Heart left ventricle (tissue), 13 donors: ENCODE data around the gene MYCBP2.

Source experiments
- POLR2A ChIP-seq, 2 donors: fragments of 450-650 bp; IDR thresholded peaks; one replicate each; pipeline ENCODE4 v1.6.1; 2017; ENCODE audit warnings: antibody characterized with exemption in 2 of 2, mild to moderate bottlenecking in 2 of 2, moderate library complexity in 2 of 2
- TF ChIP-seq, protein P1 (sequence below), 12 donors: fragments of 200-600 bp; sonication (generic) in 4 of 12; IDR thresholded peaks; one replicate each; pipeline versions ENCODE4 v1.5.0 to v1.8.0; 2018 to 2022; ENCODE audit warnings: antibody characterized with exemption in 12 of 12, mild to moderate bottlenecking in 5 of 12
- donor health status: ischemic (EF 13 %, LVEDD 7.1; RV severe dilation, severe dysfunction).
- donor health status: DM: no; HTN: yes; CAD: no.
- donor health status: DM: no; HTN: no; CAD: no.
- donor health status: ischemic (EF 25% LVEDD 6.9; RV normal size, moderate dysfunction).
- donor health status: ischemic (EF 25% LVEDD 5.7; RV mildly dilated, moderate dysfunction).
- donor health status: ischemic (EF 35%, LVEDD 5.7; RV mildly dilated, moderate dysfunction).
- donor health status: nonischemic (EF 11% LVEDD 7.7; RV severe dilation, severe dysfunction).
- donor health status: DM: yes; HTN: yes; CAD: no.
- donor health status: PGD.
- donor health status: ischemic (EF 29% LVEDD 5.4; RV normal size, mild dysfunction).
- donor health status: nonischemic (EF 23%, LVEDD 6.1; RV moderate dilation, normal function).

- TF ChIP-seq, protein P1, sequence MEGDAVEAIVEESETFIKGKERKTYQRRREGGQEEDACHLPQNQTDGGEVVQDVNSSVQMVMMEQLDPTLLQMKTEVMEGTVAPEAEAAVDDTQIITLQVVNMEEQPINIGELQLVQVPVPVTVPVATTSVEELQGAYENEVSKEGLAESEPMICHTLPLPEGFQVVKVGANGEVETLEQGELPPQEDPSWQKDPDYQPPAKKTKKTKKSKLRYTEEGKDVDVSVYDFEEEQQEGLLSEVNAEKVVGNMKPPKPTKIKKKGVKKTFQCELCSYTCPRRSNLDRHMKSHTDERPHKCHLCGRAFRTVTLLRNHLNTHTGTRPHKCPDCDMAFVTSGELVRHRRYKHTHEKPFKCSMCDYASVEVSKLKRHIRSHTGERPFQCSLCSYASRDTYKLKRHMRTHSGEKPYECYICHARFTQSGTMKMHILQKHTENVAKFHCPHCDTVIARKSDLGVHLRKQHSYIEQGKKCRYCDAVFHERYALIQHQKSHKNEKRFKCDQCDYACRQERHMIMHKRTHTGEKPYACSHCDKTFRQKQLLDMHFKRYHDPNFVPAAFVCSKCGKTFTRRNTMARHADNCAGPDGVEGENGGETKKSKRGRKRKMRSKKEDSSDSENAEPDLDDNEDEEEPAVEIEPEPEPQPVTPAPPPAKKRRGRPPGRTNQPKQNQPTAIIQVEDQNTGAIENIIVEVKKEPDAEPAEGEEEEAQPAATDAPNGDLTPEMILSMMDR (IDR thresholded peaks at IDR 0.05), result no peak
- TF ChIP-seq POLR2A (IDR thresholded peaks at IDR 0.05), result no peak
Measured at GRCh38 chr13:77168237-77168636, 158.7 kb downstream of the MYCBP2 start.
